WTC11 (cell line): ENCODE data around the gene FBLL1.

ENCODE experiments used
- ATF2 ChIP-seq: sonication (generic); formaldehyde crosslinking; IDR thresholded peaks from 2 replicates; pipeline ENCODE4 v1.8.1; 2022; ENCODE audit warnings: low read depth, missing genetic modification reagents, borderline replicate concordance
- ATF6 ChIP-seq: sonication (generic); formaldehyde crosslinking; IDR thresholded peaks from 2 replicates; pipeline ENCODE4 v1.8.1; 2023; ENCODE audit warnings: mild to moderate bottlenecking, missing genetic modification reagents
- CBFB ChIP-seq: sonication (generic); formaldehyde crosslinking; IDR thresholded peaks from 2 replicates; pipeline ENCODE4 v1.8.1; 2022; ENCODE audit warnings: mild to moderate bottlenecking, low read depth, missing genetic modification reagents
- CREB1 ChIP-seq: sonication (generic); formaldehyde crosslinking; IDR thresholded peaks from 2 replicates; pipeline ENCODE4 v1.8.0; 2023; ENCODE audit warnings: mild to moderate bottlenecking, missing genetic modification reagents
- CTCF ChIP-seq: fragments of 200-600 bp; IDR thresholded peaks from 2 replicates; pipeline ENCODE4 v1.8.0; 2022; ENCODE audit warnings: antibody characterized with exemption
- ESRRA ChIP-seq: sonication (generic); formaldehyde crosslinking; IDR thresholded peaks from 2 replicates; pipeline ENCODE4 v1.8.1; 2022; ENCODE audit warnings: mild to moderate bottlenecking, missing genetic modification reagents, borderline replicate concordance
- HMGXB4 ChIP-seq: sonication (generic); formaldehyde crosslinking; IDR thresholded peaks from 2 replicates; pipeline ENCODE4 v1.8.1; 2023; ENCODE audit warnings: mild to moderate bottlenecking, moderate library complexity, missing genetic modification reagents
- KAT7 ChIP-seq: sonication (generic); formaldehyde crosslinking; IDR thresholded peaks from 2 replicates; pipeline ENCODE4 v1.8.1; 2023; ENCODE audit warnings: missing genetic modification reagents, mild to moderate bottlenecking, borderline replicate concordance
- NR3C1 ChIP-seq: sonication (generic); formaldehyde crosslinking; conservative IDR thresholded peaks from 2 replicates; pipeline ENCODE4 v1.8.1; 2023; ENCODE audit warnings: low read depth, mild to moderate bottlenecking, missing genetic modification reagents
- SMAD3 ChIP-seq: sonication (generic); formaldehyde crosslinking; IDR thresholded peaks from 2 replicates; pipeline ENCODE4 v1.8.0; 2022; ENCODE audit warnings: missing genetic modification reagents, mild to moderate bottlenecking, borderline replicate concordance
- SP1 ChIP-seq: sonication (generic); formaldehyde crosslinking; conservative IDR thresholded peaks from 2 replicates; pipeline ENCODE4 v1.8.1; 2022; ENCODE audit warnings: missing genetic modification reagents
- USF2 ChIP-seq: sonication (generic); formaldehyde crosslinking; IDR thresholded peaks from 2 replicates; pipeline ENCODE4 v1.8.1; 2023; ENCODE audit warnings: mild to moderate bottlenecking, missing genetic modification reagents, moderate library complexity
- ZBTB21 ChIP-seq: sonication (generic); formaldehyde crosslinking; IDR thresholded peaks from 2 replicates; pipeline ENCODE4 v1.8.1; 2023; ENCODE audit warnings: mild to moderate bottlenecking, missing genetic modification reagents, borderline replicate concordance

GRCh38 chr5:168531191-168531590, 2.1 kb downstream of the FBLL1 start:
- TF ChIP-seq CTCF (no peak), ESRRA (CRISPR knock-in tag) (no peak), SMAD3 (CRISPR knock-in tag) (no peak), ATF2 (CRISPR knock-in tag) (no peak), ATF6 (CRISPR knock-in tag) (no peak), CREB1 (CRISPR knock-in tag) (no peak), KAT7 (CRISPR knock-in tag) (no peak), ZBTB21 (no peak), SP1 (CRISPR knock-in tag) (no peak), USF2 (CRISPR knock-in tag) (no peak), NR3C1 (no peak), HMGXB4 (no peak), CBFB (CRISPR knock-in tag) (no peak)
